ENCODE measurements around the gene NDC1.
A peak's percentile ranks its signal among the peaks of the same experiment; 100 is the strongest.
"Not testable (repeated sequence)": the region's sequence is repeated elsewhere in the genome, so short reads cannot be mapped to it uniquely, and the experiment has no call there.

The NDC1 gene

DNA sequence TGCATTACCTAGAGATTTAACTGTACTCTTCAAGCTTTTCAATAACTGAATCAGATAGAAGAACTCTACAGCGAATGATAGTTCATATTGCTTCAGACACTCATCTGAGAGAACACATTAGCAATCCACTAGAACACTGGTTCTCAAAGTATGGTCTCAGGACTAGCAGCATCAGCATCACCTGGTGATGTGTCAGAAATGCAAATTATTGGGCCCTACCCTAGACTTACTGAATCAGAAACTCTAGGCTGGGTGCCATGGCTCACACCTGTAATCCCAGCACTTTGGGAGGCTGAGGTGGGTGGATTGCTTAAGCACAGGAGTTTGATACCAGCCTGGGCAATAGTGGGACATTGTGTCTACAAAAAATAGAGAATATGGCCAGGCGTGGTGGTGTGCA lies 74.2 kb downstream of the NDC1 start:
- DNase-seq: no peak

GRCh38 chr1:53763461-53763860 lies 74.6 kb downstream of the NDC1 start:
- no peak for DNase-seq

- not testable (repeated sequence) for DNase-seq
These were observed 77.6 kb downstream of the NDC1 start for GRCh38 chr1:53760497-53760896.

- no peak for DNase-seq
These were observed 82.2 kb downstream of the NDC1 start for GRCh38 chr1:53755874-53756273.

DNA sequence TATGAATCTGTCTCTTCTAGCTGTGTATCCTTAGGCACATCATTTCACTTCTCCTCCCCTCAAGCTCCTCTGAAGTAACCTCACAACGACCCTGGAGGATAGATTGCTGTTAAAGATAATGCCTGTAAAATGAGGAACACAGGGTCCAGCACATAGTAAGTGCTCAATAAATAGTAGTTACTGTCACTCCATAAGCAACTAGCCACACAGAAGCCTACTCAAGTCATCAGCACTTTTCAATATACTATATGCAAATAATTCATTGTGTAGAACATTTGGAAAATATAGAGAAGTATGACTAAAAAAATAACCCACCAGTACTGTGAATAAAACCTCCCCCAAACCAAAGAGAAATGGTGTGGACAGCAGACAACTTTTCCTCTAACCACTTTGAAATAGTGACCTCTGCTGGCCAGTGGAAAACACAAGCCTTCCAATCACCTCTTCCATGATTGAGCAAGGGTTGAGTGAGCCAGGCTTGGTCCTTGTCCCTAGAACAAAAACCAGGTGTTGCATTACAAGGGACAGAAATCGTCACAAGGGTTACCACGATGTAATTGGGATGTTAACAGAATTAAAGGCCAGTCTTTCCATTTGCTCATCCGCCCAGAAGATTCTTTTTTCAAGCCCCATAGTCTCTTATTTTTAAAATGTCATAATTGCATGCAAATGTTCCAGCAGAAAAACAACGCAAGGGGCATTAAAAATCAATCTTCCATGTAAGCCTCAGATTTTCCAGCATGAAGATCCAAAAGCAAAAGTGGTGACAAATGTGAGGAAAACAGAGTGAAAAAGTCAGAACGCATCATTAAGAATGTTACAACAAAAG lies 83.4 kb downstream of the NDC1 start:
- no peak for DNase-seq

- no peak for DNase-seq
These were observed 85.8 kb downstream of the NDC1 start for GRCh38 chr1:53752281-53752680.

GRCh38 chr1:53747841-53748240 lies 90.3 kb downstream of the NDC1 start:
- no peak for DNase-seq

- DNase-seq: no peak
These were observed 97.4 kb downstream of the NDC1 start for GRCh38 chr1:53740621-53741105.

DNA sequence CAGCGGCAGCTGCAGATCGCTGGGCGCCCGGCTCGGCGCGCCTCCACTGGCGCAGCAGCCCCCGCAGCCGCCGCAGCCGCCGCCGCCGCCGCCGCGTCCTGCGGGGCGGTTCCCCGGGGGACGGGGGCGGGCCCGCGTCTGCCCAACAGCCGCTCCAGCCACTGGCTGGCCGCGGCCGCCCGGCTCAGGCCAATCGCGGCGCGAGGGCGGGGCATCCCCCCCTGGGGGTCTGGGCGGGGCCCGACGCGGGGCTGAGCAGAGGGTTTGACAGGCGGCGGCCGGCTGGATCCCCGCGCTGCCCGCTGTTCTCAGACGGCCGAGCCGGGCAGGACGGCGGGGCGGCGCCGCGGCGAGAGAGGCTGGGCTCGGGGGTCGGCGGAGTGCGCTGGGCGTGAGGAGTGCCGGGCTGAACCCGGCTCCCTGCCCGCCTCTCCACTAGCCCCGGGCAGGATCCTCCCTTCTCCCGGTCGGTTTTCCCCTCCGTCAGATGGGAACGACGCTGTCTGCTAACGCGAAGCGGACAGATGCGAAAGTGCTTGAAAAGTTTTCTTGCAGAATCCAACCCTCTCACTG lies 98.9 kb downstream of the NDC1 start, which contains the start of gene GLIS1:
TSS of gene GLIS1 (minus strand) at position 56 of the 573 bp plus-strand sequence. CDS start 1,100 bp downstream, outside the sequence.
- DNase-seq: peak; percentile 40 to 47

- no peak for DNase-seq
These were observed 99.6 kb downstream of the NDC1 start for GRCh38 chr1:53738205-53739108.

- DNase-seq: no peak
These were observed 100.4 kb downstream of the NDC1 start for GRCh38 chr1:53737648-53738204.

GRCh38 chr1:53736290-53736689 lies 101.8 kb downstream of the NDC1 start:
- DNase-seq: no peak

GRCh38 chr1:53735681-53736080 lies 102.4 kb downstream of the NDC1 start:
- no peak for DNase-seq

DNA sequence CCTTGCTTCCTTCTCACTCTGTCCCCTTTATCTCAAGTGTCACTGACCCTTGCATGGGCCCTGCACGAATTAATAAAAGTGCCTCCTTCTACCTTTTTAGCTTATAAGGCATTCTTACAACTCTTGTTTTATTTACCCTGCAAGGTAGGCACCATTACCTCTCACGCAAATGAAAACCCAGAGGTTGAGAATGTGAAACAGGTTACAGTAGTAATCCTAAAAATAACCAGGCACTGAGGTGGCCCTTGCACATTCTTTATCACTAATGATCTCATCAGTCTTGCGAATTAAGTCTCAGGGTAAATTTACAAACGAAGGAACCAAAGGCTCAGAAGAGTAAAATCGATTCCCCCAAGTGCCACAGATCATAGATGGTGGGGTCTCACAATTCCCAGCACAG lies 102.8 kb downstream of the NDC1 start:
- DNase-seq: no peak

GRCh38 chr1:53734650-53735211 lies 103.4 kb downstream of the NDC1 start:
- DNase-seq: no peak

- DNase-seq: no peak
These were observed 104.0 kb downstream of the NDC1 start for GRCh38 chr1:53733975-53734649.

DNA sequence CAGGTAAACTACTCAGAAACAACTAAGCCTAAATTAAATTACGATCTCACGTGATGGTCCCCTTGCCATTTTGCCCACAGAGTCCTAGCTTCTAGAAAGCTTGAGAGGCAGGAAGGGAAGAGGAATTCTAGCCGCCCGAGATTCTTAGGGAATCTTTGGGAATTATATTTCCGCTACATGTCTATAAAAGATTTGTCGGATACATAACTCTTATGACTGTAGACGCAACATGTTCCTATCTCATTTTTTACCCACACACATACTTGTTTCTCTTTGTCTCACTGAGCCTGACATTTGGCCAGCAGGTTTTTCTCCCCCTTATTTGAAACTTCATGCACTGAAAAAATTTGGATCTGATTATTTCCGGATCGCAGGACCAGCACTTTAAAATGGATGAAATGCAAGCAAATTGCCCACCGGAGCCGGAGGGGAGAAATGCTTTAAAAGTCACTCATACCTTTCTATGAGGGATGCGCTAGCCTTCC lies 104.6 kb downstream of the NDC1 start:
- DNase-seq: no peak

DNA sequence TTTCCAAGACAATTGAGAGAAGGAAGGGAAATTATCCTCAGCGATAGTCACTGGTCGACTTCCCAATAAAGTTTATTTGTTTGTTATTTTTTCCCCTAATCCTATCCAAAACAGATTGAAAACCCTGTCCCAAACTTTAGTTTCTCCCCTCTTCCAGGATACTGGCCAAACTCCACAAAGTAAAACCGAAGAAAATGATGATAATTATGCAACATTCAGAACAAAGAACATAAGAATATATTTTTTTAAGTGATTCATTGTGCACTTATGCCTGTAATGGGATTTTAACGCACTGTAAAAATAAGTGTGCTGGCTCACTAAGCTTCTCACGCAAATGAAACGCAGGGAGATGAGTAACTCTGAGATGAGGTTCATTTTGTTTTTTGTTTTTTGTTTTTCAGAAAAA lies 105.2 kb downstream of the NDC1 start:
- DNase-seq: no peak

DNA sequence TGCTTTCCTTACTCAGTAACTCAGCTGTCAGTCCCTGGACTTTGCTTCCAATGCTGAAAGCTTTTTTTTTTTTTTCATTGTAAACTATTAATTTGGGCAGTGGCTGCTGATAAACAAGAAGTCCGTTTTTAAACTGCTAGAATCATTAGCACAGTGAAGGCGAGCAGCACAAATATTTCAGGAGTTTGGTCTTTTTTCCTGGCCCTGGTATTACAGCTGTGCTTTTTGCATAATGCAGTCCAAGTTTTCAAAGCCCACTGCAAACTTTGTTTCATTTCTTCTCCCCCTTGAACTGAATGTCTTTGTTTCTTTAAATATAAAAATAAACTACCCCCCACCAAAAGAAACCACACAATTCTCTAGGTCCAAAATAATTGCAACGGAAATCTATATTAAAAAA lies 105.7 kb downstream of the NDC1 start:
- no peak for DNase-seq

GRCh38 chr1:53731779-53732305 lies 106.3 kb downstream of the NDC1 start:
- DNase-seq: no peak

- no peak for DNase-seq
These were observed 107.0 kb downstream of the NDC1 start for GRCh38 chr1:53731043-53731600.
